GM21526 (cell line): ENCODE measurements around the gene DOCK3.
"Not testable (repeated sequence)": the region's sequence is repeated elsewhere in the genome, so short reads cannot be mapped to it uniquely, and the experiment has no call there.

Experiments
- ATAC-seq: cut with Tn5 transposase; IDR thresholded peaks from one replicate; pipeline ENCODE4 v1.9.1; 2021; ENCODE audit warnings: moderate library complexity; ENCODE audit not compliant: unreplicated experiment, low FRiP score

DOCK3 gene

GRCh38 chr3:50675179-50676030 lies 678 bp downstream of the DOCK3 start:
- peak; percentile 4 for ATAC-seq

GRCh38 chr3:50676031-50676705 lies 1.4 kb downstream of the DOCK3 start:
- no peak for ATAC-seq

GRCh38 chr3:50687127-50687751 lies 12.5 kb downstream of the DOCK3 start:
- ATAC-seq: no peak

- no peak for ATAC-seq
These were observed 13.2 kb downstream of the DOCK3 start for GRCh38 chr3:50687916-50688315.

GRCh38 chr3:50688602-50689001 lies 13.9 kb downstream of the DOCK3 start:
- not testable (repeated sequence) for ATAC-seq

- no peak for ATAC-seq
These were observed 14.8 kb downstream of the DOCK3 start for GRCh38 chr3:50689558-50689957.

- ATAC-seq: no peak
These were observed 20.3 kb downstream of the DOCK3 start for GRCh38 chr3:50695031-50695430.

GRCh38 chr3:50696276-50696675 lies 21.5 kb downstream of the DOCK3 start:
- ATAC-seq: no peak

GRCh38 chr3:50698269-50698668 lies 23.5 kb downstream of the DOCK3 start:
- ATAC-seq: no peak

- ATAC-seq: no peak
These were observed 33.9 kb downstream of the DOCK3 start for GRCh38 chr3:50708620-50709019.

- no peak for ATAC-seq
These were observed 40.2 kb downstream of the DOCK3 start for GRCh38 chr3:50714946-50715345.

GRCh38 chr3:50724831-50725230 lies 50.1 kb downstream of the DOCK3 start:
- no peak for ATAC-seq

- no peak for ATAC-seq
These were observed 60.3 kb downstream of the DOCK3 start for GRCh38 chr3:50734985-50735384.

GRCh38 chr3:50737193-50737905 lies 62.6 kb downstream of the DOCK3 start:
- no peak for ATAC-seq

- ATAC-seq: no peak
These were observed 63.3 kb downstream of the DOCK3 start for GRCh38 chr3:50737906-50738598.

- ATAC-seq: no peak
These were observed 68.9 kb downstream of the DOCK3 start for GRCh38 chr3:50743643-50744042.

- no peak for ATAC-seq
These were observed 75.1 kb downstream of the DOCK3 start for GRCh38 chr3:50749822-50750221.

GRCh38 chr3:50759015-50759414 lies 84.3 kb downstream of the DOCK3 start:
- no peak for ATAC-seq

GRCh38 chr3:50777680-50778079 lies 103.0 kb downstream of the DOCK3 start:
- no peak for ATAC-seq

GRCh38 chr3:50781766-50782165 lies 107.0 kb downstream of the DOCK3 start:
- ATAC-seq: not testable (repeated sequence)
